ENCODE measurements around the gene EPO. TPM values are rescaled to one million over a fixed set of nuclear protein-coding genes. Genes with fewer than 3 reads are reported as not detected.

Gene EPO
- total RNA-seq, 1 experiment from 2014 or later = 0.30 TPM

DNA sequence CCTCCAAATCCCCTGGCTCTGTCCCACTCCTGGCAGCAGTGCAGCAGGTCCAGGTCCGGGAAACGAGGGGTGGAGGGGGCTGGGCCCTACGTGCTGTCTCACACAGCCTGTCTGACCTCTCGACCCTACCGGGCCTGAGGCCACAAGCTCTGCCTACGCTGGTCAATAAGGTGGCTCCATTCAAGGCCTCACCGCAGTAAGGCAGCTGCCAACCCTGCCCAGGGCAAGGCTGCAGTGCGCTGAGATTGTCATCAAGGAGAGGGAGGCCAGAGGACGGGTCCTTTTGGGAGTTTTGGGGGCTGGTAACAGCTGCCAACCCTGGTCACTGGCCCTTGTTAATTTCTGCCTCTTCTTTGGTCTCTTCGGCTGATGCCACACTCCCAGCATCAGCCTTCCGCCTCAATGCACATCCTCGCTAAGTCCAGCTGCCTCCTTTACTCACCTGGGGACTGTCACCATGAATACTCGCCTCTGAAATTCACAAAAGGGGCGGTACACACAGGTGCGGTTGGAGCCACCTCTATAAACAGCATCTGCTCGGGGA lies 3.5 kb downstream of the EPO start:
- RAD21 ChIA-PET (ENCODE audit: low non-redundant PET in 1 of 2, low total read pairs in 2 of 2, uncharacterized antibody in 2 of 2, unreplicated experiment in 2 of 2) = no interaction called here
- H4K20me1 ChIP-seq (ENCODE audit: insufficient read depth) = no peaks in the 10 kb centered on the region
- CTCF ChIA-PET = interaction anchor here (0.7 kb wide), 1 partner anchor 18 kb away, joined by 3 read pairs; the partner anchor contains the start of gene POP7
- intact Hi-C loops (cut with micrococcal nuclease) = no loop called here
- no TSS peak for BruUV-seq (replicated peaks)
- H3K9me3 ChIP-seq (ENCODE audit: control insufficient read depth in 1 of 2, insufficient read depth in 1 of 2, low read depth in 1 of 2, low read length in 2 of 2) = no peaks in the 10 kb centered on the region
- H3K9me2 ChIP-seq (ENCODE audit: insufficient read depth) = no peaks in the 10 kb centered on the region
- H3K27ac ChIP-seq (ENCODE audit: low read depth, low read length) = no peak overlapping the region
- ATAC-seq = no peak
- H3K9ac ChIP-seq (ENCODE audit: low read length) = no peak overlapping the region
- H3K79me2 ChIP-seq (ENCODE audit: insufficient read depth, low read length) = no peaks in the 10 kb centered on the region
- no peak for TF ChIP-seq POLR2A (IDR thresholded peaks at IDR 0.05; ENCODE audit: borderline replicate concordance, extremely low read depth, insufficient read depth, insufficient read length)
- no peak for TF ChIP-seq ZFX (IDR thresholded peaks at IDR 0.05)
- TF ChIP-seq SP1 (IDR thresholded peaks at IDR 0.05; ENCODE audit: low read depth) = no peak
- TF ChIP-seq CTCF (IDR thresholded peaks at IDR 0.05 in 2 of 3, conservative IDR thresholded peaks at IDR 0.05 in 1 of 3; ENCODE audit: borderline replicate concordance in 1 of 3, insufficient read depth in 1 of 3, low read depth in 2 of 3, low read length in 2 of 3) = no peak
- TF ChIP-seq SRF (IDR thresholded peaks at IDR 0.05; ENCODE audit: low read depth) = no peak
- TF ChIP-seq REST (IDR thresholded peaks at IDR 0.05; ENCODE audit: low read depth) = no peak
- TF ChIP-seq RAD21 (IDR thresholded peaks at IDR 0.05; ENCODE audit: low read depth) = no peak
- TF ChIP-seq, protein P1, sequence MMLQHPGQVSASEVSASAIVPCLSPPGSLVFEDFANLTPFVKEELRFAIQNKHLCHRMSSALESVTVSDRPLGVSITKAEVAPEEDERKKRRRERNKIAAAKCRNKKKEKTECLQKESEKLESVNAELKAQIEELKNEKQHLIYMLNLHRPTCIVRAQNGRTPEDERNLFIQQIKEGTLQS (IDR thresholded peaks at IDR 0.05) = no peak
- no peak for TF ChIP-seq ZBTB33 (IDR thresholded peaks at IDR 0.05; ENCODE audit: extremely low read depth, insufficient replicate concordance, low read length)
- TF ChIP-seq TCF7L2 (IDR thresholded peaks at IDR 0.05; ENCODE audit: borderline replicate concordance, extremely low read depth, insufficient read depth, insufficient read length) = no peak
- no peak for TF ChIP-seq YY1 (IDR thresholded peaks at IDR 0.05; ENCODE audit: extremely low read depth, insufficient replicate concordance, low read depth, low read length)
- no peak for TF ChIP-seq EGR1 (IDR thresholded peaks at IDR 0.05; ENCODE audit: low read depth)
- TF ChIP-seq ZNF274 (IDR thresholded peaks at IDR 0.05; ENCODE audit: low read depth, low read length) = no peak
- no peak for TF ChIP-seq CEBPB (IDR thresholded peaks at IDR 0.05; ENCODE audit: low read depth)
- TF ChIP-seq POLR2AphosphoS5 (IDR thresholded peaks at IDR 0.05; ENCODE audit: low read depth, low read length) = no peak
- no peak for TF ChIP-seq CBX3 (IDR thresholded peaks at IDR 0.05; ENCODE audit: low read depth)
- TF ChIP-seq, protein P2, sequence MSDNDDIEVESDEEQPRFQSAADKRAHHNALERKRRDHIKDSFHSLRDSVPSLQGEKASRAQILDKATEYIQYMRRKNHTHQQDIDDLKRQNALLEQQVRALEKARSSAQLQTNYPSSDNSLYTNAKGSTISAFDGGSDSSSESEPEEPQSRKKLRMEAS (IDR thresholded peaks at IDR 0.05) = no peak
- TF ChIP-seq ELF1 (IDR thresholded peaks at IDR 0.05; ENCODE audit: borderline replicate concordance, low read depth) = no peak
- no peaks in the 10 kb centered on the region for H3K27me3 ChIP-seq (ENCODE audit: insufficient read depth, low read length)
- DNase-seq (ENCODE audit: low read depth, low spot score) = no peak
- no peak overlapping the region for H2AFZ ChIP-seq (ENCODE audit: low read depth, low read length, poor library complexity, severe bottlenecking)
- H3K4me2 ChIP-seq (ENCODE audit: low read length) = no peak overlapping the region
- POLR2A ChIA-PET = no interaction called here
- peaks cover 9 to 17% of the 10 kb centered on the region in 2 experiments; a peak in 3 of 4 replicates for H3K4me1 ChIP-seq (ENCODE audit: control insufficient read depth in 1 of 2, insufficient read depth in 2 of 2, low read length in 2 of 2)
- no peak overlapping the region for H3K4me3 ChIP-seq (replicated peaks in 1 of 2; ENCODE audit: low read depth in 1 of 2, low read length in 2 of 2)
- no peaks in the 10 kb centered on the region for H3K36me3 ChIP-seq (ENCODE audit: control insufficient read depth in 1 of 2, insufficient read depth in 2 of 2, low read length in 2 of 2)
